Measurements from ENCODE around the gene GDI1. TPM values are rescaled to one million over a fixed set of nuclear protein-coding genes. Genes with fewer than 3 reads are reported as not detected.

GDI1 gene
- total RNA-seq, 1 donor from 2014 or later = 152 TPM

GRCh38 chrX:154470914-154471568, 34.1 kb downstream of the GDI1 start:
- Mint-ChIP-seq H3K27me3 (ENCODE audit: low read depth) (no peaks in the 10 kb centered on the region), H3K27ac (ENCODE audit: unreplicated experiment) (no peak overlapping the region), H3K36me3 (ENCODE audit: low read depth) (peaks cover 19% of the 10 kb centered on the region), H3K4me1 (ENCODE audit: low read depth) (no peaks in the 10 kb centered on the region), H3K9me3 (ENCODE audit: low read depth) (no peaks in the 10 kb centered on the region), H3K4me3 (ENCODE audit: unreplicated experiment) (no peak overlapping the region)
- no peak for DNase-seq (ENCODE audit: low spot score)
- TF ChIP-seq CTCF (IDR thresholded peaks at IDR 0.05) = no peak

GRCh38 chrX:154471839-154472684, 35.1 kb downstream of the GDI1 start:
- DNase-seq (ENCODE audit: low spot score) = no peak
- H3K27ac Mint-ChIP-seq (ENCODE audit: unreplicated experiment) = no peak overlapping the region
- no peaks in the 10 kb centered on the region for H3K9me3 Mint-ChIP-seq (ENCODE audit: low read depth)
- TF ChIP-seq CTCF (IDR thresholded peaks at IDR 0.05) = no peak
- peaks cover 19% of the 10 kb centered on the region for H3K36me3 Mint-ChIP-seq (ENCODE audit: low read depth)
- no peak overlapping the region for H3K4me3 Mint-ChIP-seq (ENCODE audit: unreplicated experiment)
- H3K4me1 Mint-ChIP-seq (ENCODE audit: low read depth) = no peaks in the 10 kb centered on the region
- H3K27me3 Mint-ChIP-seq (ENCODE audit: low read depth) = no peaks in the 10 kb centered on the region

- TF ChIP-seq CTCF (IDR thresholded peaks at IDR 0.05) = no peak
- H3K4me1 Mint-ChIP-seq (ENCODE audit: low read depth) = peaks cover 4% of the 10 kb centered on the region
- H3K4me3 Mint-ChIP-seq (ENCODE audit: unreplicated experiment) = no peak overlapping the region
- H3K27ac Mint-ChIP-seq (ENCODE audit: unreplicated experiment) = no peak overlapping the region
- no peaks in the 10 kb centered on the region for H3K27me3 Mint-ChIP-seq (ENCODE audit: low read depth)
- no peak for DNase-seq (ENCODE audit: low spot score)
- peaks cover 19% of the 10 kb centered on the region for H3K36me3 Mint-ChIP-seq (ENCODE audit: low read depth)
- H3K9me3 Mint-ChIP-seq (ENCODE audit: low read depth) = no peaks in the 10 kb centered on the region
Measured at GRCh38 chrX:154472685-154473632, 36.0 kb downstream of the GDI1 start.

- Mint-ChIP-seq H3K36me3 (ENCODE audit: low read depth) (peaks cover 19% of the 10 kb centered on the region), H3K27ac (ENCODE audit: unreplicated experiment) (peak overlapping the region; percentile 14), H3K4me1 (ENCODE audit: low read depth) (peaks cover 4% of the 10 kb centered on the region), H3K9me3 (ENCODE audit: low read depth) (no peaks in the 10 kb centered on the region), H3K27me3 (ENCODE audit: low read depth) (no peaks in the 10 kb centered on the region), H3K4me3 (ENCODE audit: unreplicated experiment) (no peak overlapping the region)
- DNase-seq (ENCODE audit: low spot score) = no peak
- no peak for TF ChIP-seq CTCF (IDR thresholded peaks at IDR 0.05)
Measured at GRCh38 chrX:154473683-154474082, 36.7 kb downstream of the GDI1 start.

GRCh38 chrX:154476821-154477220, 39.9 kb downstream of the GDI1 start:
- no peak for DNase-seq (ENCODE audit: low spot score)
- peaks cover 8% of the 10 kb centered on the region for H3K36me3 Mint-ChIP-seq (ENCODE audit: low read depth)
- no peak overlapping the region for H3K4me3 Mint-ChIP-seq (ENCODE audit: unreplicated experiment)
- H3K9me3 Mint-ChIP-seq (ENCODE audit: low read depth) = no peaks in the 10 kb centered on the region
- no peak for TF ChIP-seq CTCF (IDR thresholded peaks at IDR 0.05)
- peaks cover 8% of the 10 kb centered on the region for H3K4me1 Mint-ChIP-seq (ENCODE audit: low read depth)
- no peaks in the 10 kb centered on the region for H3K27me3 Mint-ChIP-seq (ENCODE audit: low read depth)
- H3K27ac Mint-ChIP-seq (ENCODE audit: unreplicated experiment) = peak overlapping the region; percentile 45

All from chondrocyte (in vitro differentiated cells).